H7 (cell line): Measurements from ENCODE around the gene BMF. TPM values are rescaled to one million over a fixed set of nuclear protein-coding genes. Genes with fewer than 3 reads are reported as not detected.

ENCODE experiments used
- DNase-seq: peaks from one replicate; pipeline ENCODE4 v3.0.0; 2012
- H3K27me3 ChIP-seq: 2 replicates; pipeline ENCODE4 v1.6.0; 2011; ENCODE audit warnings: mild to moderate bottlenecking, low read length; ENCODE audit not compliant: control insufficient read depth, insufficient read depth
- H3K36me3 ChIP-seq: replicated peaks from 2 replicates; pipeline ENCODE4 v1.5.1; 2011; ENCODE audit warnings: low read length; ENCODE audit not compliant: control insufficient read depth, insufficient read depth
- H3K4me3 ChIP-seq: 2 replicates; pipeline ENCODE4 v1.5.1; 2011; ENCODE audit warnings: low read depth, mild to moderate bottlenecking, control low read depth, low read length, moderate library complexity; ENCODE audit not compliant: insufficient read depth
- total RNA-seq: library from RNA; depleted of rRNA; stranded (reverse); fragments of >200 nt; shearing (Covaris generic); gene quantifications from 2 replicates; pipeline ENCODE4 v1.2.3, GENCODE V29; 2014

BMF gene
- total RNA-seq, 1 experiment from 2014 or later: 12.4 TPM

DNA sequence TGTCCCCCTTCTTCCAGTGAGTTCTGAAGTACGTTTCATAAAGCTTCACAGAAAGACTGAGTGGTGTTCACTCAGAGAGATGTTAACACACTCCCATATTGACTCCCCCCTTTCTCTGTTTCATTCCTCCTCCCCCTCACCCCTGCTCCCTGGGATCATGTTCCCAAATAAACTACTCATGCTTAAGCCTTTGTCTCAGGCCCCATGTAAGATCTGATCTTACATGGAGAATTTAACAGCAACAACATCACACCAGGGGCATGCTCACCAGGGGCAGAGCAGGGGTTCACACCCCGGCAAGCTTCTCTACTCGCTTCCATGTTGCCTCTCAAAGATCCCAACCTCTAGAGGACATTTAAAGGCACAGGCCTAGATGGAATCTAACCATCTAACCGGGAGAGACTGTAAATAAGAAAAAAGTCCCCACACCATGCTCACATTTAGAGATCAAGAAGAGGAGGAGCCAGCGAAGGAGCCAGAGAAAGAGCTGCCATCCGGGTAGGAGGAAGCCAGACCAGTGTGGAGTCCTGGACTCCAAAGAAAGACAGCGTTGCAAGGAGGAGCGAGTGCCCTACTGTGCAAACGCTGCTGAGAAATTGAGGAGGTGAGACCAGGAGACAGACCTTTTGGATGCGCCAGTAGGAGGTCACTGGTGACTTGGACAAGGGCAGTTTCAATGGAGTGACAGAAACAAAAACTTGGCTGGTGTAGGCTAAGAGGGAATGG, 48.3 kb downstream of the BMF start:
- H3K36me3 ChIP-seq: no peaks in the 10 kb centered on the region
- no peak for DNase-seq
- no peak overlapping the region for H3K4me3 ChIP-seq
- no peaks in the 10 kb centered on the region for H3K27me3 ChIP-seq

DNA sequence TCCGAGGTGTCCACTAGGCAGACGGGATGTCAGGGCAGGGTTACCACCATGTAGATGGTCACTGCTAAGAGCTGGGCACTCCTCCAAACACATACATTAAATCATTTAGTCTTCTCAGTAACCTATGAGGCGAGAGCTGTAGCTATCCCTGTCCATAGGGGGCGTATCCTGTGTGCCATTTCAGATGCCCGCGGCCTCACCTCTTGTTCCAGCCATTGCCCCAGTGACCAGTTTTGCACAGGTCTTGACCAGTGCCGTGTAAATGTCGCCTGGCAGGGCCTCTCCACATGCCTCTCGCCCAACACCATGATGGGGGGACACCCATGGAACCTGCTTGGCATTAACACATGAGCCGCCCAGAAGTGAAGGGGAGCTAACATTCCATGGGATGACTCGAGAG, 48.9 kb downstream of the BMF start:
- DNase-seq: no peak
- Histone ChIP-seq H3K27me3 (no peaks in the 10 kb centered on the region), H3K4me3 (no peak overlapping the region), H3K36me3 (no peaks in the 10 kb centered on the region)

DNA sequence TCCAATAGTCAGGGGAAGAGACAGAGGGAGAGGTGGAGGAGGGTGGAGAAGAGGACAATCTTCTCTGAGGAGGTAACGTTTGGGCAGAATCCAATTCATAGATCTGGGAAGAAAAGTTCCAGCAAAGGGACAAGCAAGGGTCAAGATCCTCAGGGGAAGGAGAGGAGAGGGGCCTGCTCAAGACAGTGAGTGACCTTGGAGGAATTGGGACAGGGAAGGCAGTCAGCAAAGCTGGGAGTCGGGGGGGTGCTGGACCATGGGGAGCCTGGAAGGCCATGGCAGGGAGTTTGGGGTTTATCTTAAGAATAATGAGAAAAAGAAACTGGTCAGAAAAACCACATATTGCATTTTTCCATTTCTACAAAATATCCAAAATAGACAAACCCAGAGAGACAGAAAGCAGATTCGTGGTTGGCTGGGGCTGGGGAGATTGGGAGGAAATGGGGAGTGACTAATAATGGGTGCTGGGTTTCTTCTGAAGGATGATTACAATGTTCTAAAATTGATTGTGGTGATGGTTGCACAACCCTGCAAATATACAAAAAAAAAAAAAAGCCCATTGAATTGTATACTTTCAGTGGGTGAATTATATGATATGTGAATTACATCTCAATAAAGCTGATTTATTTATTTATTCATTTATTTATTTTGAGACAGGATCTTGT, 50.1 kb downstream of the BMF start:
- H3K4me3 ChIP-seq: no peak overlapping the region
- no peaks in the 10 kb centered on the region for H3K27me3 ChIP-seq
- H3K36me3 ChIP-seq: no peaks in the 10 kb centered on the region
- no peak for DNase-seq

GRCh38 chr15:40055576-40056293, 52.9 kb downstream of the BMF start:
- no peaks in the 10 kb centered on the region for H3K36me3 ChIP-seq
- DNase-seq: no peak
- H3K4me3 ChIP-seq: no peak overlapping the region
- H3K27me3 ChIP-seq: no peaks in the 10 kb centered on the region

- no peak for DNase-seq
- Histone ChIP-seq H3K27me3 (no peaks in the 10 kb centered on the region), H3K36me3 (no peaks in the 10 kb centered on the region), H3K4me3 (no peak overlapping the region)
Observed at GRCh38 chr15:40054855-40055575, 53.7 kb downstream of the BMF start.

GRCh38 chr15:40054605-40054854, 54.1 kb downstream of the BMF start:
- Histone ChIP-seq H3K4me3 (no peak overlapping the region), H3K27me3 (no peaks in the 10 kb centered on the region), H3K36me3 (no peaks in the 10 kb centered on the region)
- no peak for DNase-seq

GRCh38 chr15:40053831-40054604, 54.7 kb downstream of the BMF start:
- H3K36me3 ChIP-seq: no peaks in the 10 kb centered on the region
- no peak overlapping the region for H3K4me3 ChIP-seq
- DNase-seq: no peak
- no peaks in the 10 kb centered on the region for H3K27me3 ChIP-seq

DNA sequence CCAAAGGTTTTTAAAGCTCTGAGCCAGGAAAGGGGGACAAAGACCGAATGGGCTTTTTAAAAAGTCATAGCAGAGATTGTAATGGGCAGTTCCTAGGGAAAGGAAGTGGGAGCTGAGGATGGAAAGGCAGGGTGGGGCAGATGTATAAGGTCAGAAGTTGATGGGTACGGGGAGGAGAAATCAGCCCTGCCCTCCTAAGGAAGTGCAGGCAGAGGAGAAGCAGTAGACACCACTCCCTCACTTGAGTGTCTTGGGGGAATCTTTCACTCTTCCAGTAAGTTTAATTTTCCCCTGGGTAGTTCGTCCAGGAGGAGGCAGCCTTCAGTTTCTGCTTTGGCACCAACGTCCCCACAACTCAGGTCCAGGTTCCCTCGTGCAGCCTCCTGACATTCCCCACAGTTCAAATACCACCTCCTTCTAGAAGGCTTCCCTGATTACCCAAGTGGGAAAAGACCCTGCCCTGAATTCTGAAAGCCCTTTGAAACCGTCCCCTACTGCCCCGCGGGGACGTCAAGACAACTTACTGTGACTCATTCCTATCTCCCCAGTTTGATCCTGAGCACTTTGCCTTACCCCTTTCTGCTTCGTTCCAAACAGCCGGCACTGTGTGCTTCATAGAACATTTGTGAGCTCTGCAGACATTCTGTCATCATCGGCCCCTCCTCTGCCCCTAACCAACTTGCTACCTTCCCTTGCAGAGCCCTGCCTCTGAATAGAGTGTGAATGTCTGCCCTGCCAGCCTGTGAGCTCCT, 55.4 kb downstream of the BMF start:
- no peaks in the 10 kb centered on the region for H3K27me3 ChIP-seq
- DNase-seq: peak; percentile 66
- no peaks in the 10 kb centered on the region for H3K36me3 ChIP-seq
- H3K4me3 ChIP-seq: no peak overlapping the region

DNA sequence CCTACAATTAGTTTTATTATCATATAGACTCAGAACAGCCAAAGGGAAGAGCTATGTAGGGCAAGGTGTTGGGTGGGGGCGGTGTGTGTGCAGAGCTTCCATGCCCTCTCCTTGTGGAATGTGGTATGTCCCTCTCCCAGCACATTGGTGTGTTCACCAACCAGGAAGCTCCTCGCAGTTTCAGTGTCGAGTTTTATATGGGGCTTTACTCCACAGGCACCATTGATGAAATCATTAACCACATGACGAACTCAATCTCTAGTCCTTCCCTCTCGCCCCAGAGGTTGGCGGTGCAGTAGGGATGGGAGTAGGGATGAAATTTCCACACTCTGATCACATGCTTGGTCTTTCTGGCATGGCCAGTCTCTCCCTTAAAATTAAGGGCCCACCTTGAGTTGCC, 56.1 kb downstream of the BMF start:
- H3K4me3 ChIP-seq: no peak overlapping the region
- no peaks in the 10 kb centered on the region for H3K36me3 ChIP-seq
- H3K27me3 ChIP-seq: no peaks in the 10 kb centered on the region
- peak; percentile 8 for DNase-seq

GRCh38 chr15:40051616-40052415, 56.9 kb downstream of the BMF start:
- no peak for DNase-seq
- Histone ChIP-seq H3K27me3 (no peaks in the 10 kb centered on the region), H3K36me3 (no peaks in the 10 kb centered on the region), H3K4me3 (no peak overlapping the region)

GRCh38 chr15:40050788-40051470, 57.8 kb downstream of the BMF start:
- H3K36me3 ChIP-seq: no peaks in the 10 kb centered on the region
- no peaks in the 10 kb centered on the region for H3K27me3 ChIP-seq
- peak; percentile 81 for DNase-seq
- no peak overlapping the region for H3K4me3 ChIP-seq

DNA sequence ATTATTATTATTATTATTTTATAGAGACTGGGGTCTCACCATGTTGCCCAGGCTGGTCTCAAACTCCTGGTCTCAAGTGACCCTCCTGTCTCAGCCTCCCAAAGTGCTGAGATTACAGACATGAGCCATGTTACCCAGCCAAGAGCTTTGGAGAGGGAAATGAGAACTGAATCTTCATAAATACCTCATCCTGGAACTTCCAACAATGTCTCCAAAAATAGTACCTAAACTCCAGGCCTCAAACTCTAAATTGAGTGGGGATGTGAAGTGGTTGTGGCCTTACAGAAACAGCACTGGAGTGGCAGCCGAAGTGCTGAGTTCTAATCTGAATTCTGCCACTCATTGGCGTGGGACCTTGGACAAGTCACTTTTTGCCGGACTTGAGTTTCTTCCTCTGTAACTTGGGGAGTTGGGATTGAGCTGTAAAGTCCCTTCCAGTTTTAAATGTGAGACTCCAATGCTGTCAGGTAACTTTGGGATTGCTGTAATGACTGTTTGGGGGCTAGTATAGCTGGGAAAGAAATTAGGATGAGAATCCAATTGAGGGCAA, 59.7 kb downstream of the BMF start:
- H3K4me3 ChIP-seq: no peak overlapping the region
- no peaks in the 10 kb centered on the region for H3K27me3 ChIP-seq
- DNase-seq: no peak
- no peaks in the 10 kb centered on the region for H3K36me3 ChIP-seq
